Measurements from ENCODE around the gene IL16. TPM values are rescaled to one million over a fixed set of nuclear protein-coding genes. Genes with fewer than 3 reads are reported as not detected.

IL16 gene
- polyA plus RNA-seq, 1 donor from 2014 or later: not detected

DNA sequence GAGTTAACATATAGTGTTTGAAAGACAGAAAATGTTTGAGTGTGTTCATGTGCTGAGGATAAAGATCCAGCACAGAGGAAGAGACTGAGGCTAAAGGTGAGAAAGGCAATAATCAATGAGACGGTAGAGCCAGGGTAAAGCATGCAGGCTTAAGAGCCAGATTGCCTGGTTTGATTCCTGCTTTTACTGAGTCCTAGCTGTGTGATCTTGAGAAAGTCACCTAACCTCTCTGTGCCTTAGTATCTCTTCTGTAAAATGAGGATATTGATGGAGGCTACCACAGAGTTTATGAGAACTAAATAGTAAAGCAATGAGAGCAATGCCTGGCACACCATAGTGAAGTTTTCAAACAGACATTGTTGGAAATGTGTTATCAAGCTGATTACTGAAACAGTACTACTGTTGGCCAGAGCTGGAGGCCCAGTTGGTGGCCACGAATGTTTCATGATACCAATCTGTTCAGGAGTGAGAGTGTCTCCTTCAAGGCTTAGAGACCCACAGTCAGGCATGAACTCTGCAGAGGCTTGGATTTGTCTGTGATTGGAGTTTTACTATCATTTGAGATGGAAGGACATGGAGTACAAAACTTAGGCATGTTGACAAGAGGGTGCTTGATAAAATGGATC, 26.8 kb downstream of the IL16 start:
- no peaks in the 10 kb centered on the region for H3F3A ChIP-seq (ENCODE audit: insufficient read depth, low read length, poor library complexity, severe bottlenecking)
- H3K27me3 ChIP-seq (ENCODE audit: insufficient read depth, low read depth, low read length): no peaks in the 10 kb centered on the region
- no peak overlapping the region for H2AFZ ChIP-seq (ENCODE audit: low read depth, low read length)
- H3K4me3 ChIP-seq (ENCODE audit: low read length): no peak overlapping the region
- no peak overlapping the region for H3K27ac ChIP-seq (ENCODE audit: low read length)
- H3K79me2 ChIP-seq (replicated peaks; ENCODE audit: insufficient read depth, low read length): no peaks in the 10 kb centered on the region
- TF ChIP-seq EP300 (conservative IDR thresholded peaks at IDR 0.05; ENCODE audit: poor library complexity, severe bottlenecking) (no peak), REST (IDR thresholded peaks at IDR 0.05; ENCODE audit: borderline replicate concordance) (no peak), TAF1 (IDR thresholded peaks at IDR 0.05; ENCODE audit: low read depth) (no peak), EZH2 (IDR thresholded peaks at IDR 0.05; ENCODE audit: borderline replicate concordance, insufficient read depth, low read length, poor library complexity, severe bottlenecking) (no peak), MXI1 (conservative IDR thresholded peaks at IDR 0.05; ENCODE audit: poor library complexity, severe bottlenecking) (no peak), POLR2AphosphoS5 (IDR thresholded peaks at IDR 0.05) (no peak), CTCF (IDR thresholded peaks at IDR 0.05; ENCODE audit: poor library complexity, severe bottlenecking) (no peak)
- no peaks in the 10 kb centered on the region for H3K9me3 ChIP-seq (ENCODE audit: low read length)
- H3K9ac ChIP-seq (ENCODE audit: low read length): no peak overlapping the region
- H4K20me1 ChIP-seq (ENCODE audit: insufficient read depth): no peaks in the 10 kb centered on the region
- no peak overlapping the region for H3K4me2 ChIP-seq (ENCODE audit: low read length)
- no peaks in the 10 kb centered on the region for H3K36me3 ChIP-seq (ENCODE audit: insufficient read depth, low read length)
- no peaks in the 10 kb centered on the region for H3K9me2 ChIP-seq (ENCODE audit: insufficient read depth, low read length)

GRCh38 chr15:81224232-81224631, 27.6 kb downstream of the IL16 start:
- Histone ChIP-seq H3K4me3 (ENCODE audit: low read length) (no peak overlapping the region), H3F3A (ENCODE audit: insufficient read depth, low read length, poor library complexity, severe bottlenecking) (no peaks in the 10 kb centered on the region), H3K36me3 (ENCODE audit: insufficient read depth, low read length) (no peaks in the 10 kb centered on the region), H2AFZ (ENCODE audit: low read depth, low read length) (no peak overlapping the region), H3K9ac (ENCODE audit: low read length) (no peak overlapping the region), H3K9me3 (ENCODE audit: low read length) (no peaks in the 10 kb centered on the region), H3K9me2 (ENCODE audit: insufficient read depth, low read length) (no peaks in the 10 kb centered on the region), H4K20me1 (ENCODE audit: insufficient read depth) (no peaks in the 10 kb centered on the region), H3K27me3 (ENCODE audit: insufficient read depth, low read depth, low read length) (no peaks in the 10 kb centered on the region), H3K4me2 (ENCODE audit: low read length) (no peak overlapping the region), H3K27ac (ENCODE audit: low read length) (no peak overlapping the region), H3K79me2 (replicated peaks; ENCODE audit: insufficient read depth, low read length) (no peaks in the 10 kb centered on the region)
- no peak for TF ChIP-seq RAD21 (conservative IDR thresholded peaks at IDR 0.05)

DNA sequence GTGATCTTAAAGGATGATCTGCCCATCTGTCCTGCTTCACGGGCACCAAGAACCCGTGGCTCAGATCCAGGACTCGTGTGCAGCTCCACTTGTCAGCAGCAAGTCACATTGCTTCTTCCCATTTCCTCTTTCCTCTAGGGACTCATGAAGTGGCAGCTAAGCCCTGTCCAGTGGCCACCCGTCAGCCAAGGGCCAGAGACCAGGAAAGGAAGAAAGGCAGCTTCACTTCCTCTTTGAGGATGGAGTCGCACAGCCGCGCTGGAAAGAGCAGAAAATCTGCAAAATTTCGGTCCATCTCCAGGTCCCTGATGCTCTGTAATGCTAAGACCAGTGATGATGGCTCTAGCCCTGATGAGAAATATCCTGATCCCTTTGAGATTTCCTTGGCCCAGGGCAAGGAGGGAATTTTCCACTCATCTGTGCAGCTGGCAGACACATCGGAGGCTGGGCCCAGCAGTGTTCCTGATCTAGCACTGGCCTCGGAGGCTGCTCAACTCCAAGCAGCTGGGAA, 28.5 kb downstream of the IL16 start:
- Histone ChIP-seq H3K9ac (ENCODE audit: low read length) (no peak overlapping the region), H3K36me3 (ENCODE audit: insufficient read depth, low read length) (no peaks in the 10 kb centered on the region), H4K20me1 (ENCODE audit: insufficient read depth) (no peaks in the 10 kb centered on the region), H3K4me3 (ENCODE audit: low read length) (no peak overlapping the region), H3K4me2 (ENCODE audit: low read length) (no peak overlapping the region), H2AFZ (ENCODE audit: low read depth, low read length) (no peak overlapping the region), H3F3A (ENCODE audit: insufficient read depth, low read length, poor library complexity, severe bottlenecking) (no peaks in the 10 kb centered on the region), H3K27ac (ENCODE audit: low read length) (no peak overlapping the region), H3K27me3 (ENCODE audit: insufficient read depth, low read depth, low read length) (no peaks in the 10 kb centered on the region), H3K9me2 (ENCODE audit: insufficient read depth, low read length) (no peaks in the 10 kb centered on the region), H3K9me3 (ENCODE audit: low read length) (no peaks in the 10 kb centered on the region), H3K79me2 (replicated peaks; ENCODE audit: insufficient read depth, low read length) (no peaks in the 10 kb centered on the region)
- TF ChIP-seq REST (IDR thresholded peaks at IDR 0.05; ENCODE audit: borderline replicate concordance): no peak
- TF ChIP-seq RAD21 (conservative IDR thresholded peaks at IDR 0.05): no peak
- TF ChIP-seq POLR2AphosphoS5 (IDR thresholded peaks at IDR 0.05): no peak
- no peak for TF ChIP-seq TAF1 (IDR thresholded peaks at IDR 0.05; ENCODE audit: low read depth)
- no peak for TF ChIP-seq EP300 (conservative IDR thresholded peaks at IDR 0.05; ENCODE audit: poor library complexity, severe bottlenecking)
- no peak for TF ChIP-seq EZH2 (IDR thresholded peaks at IDR 0.05; ENCODE audit: borderline replicate concordance, insufficient read depth, low read length, poor library complexity, severe bottlenecking)
- no peak for TF ChIP-seq CTCF (IDR thresholded peaks at IDR 0.05; ENCODE audit: poor library complexity, severe bottlenecking)
- no peak for TF ChIP-seq MXI1 (conservative IDR thresholded peaks at IDR 0.05; ENCODE audit: poor library complexity, severe bottlenecking)
- no peak for TF ChIP-seq SMC3 (conservative IDR thresholded peaks at IDR 0.05; ENCODE audit: poor library complexity)

Measured in neural cell (in vitro differentiated cells).